K562 (cell line): Measurements from ENCODE around the gene GPATCH4. TPM values are rescaled to one million over a fixed set of nuclear protein-coding genes. Genes with fewer than 3 reads are reported as not detected.

Source experiments
- ARID1B ChIP-seq: fragments of 450-650 bp; IDR thresholded peaks from 2 replicates; pipeline ENCODE4 v1.6.1; 2016; ENCODE audit warnings: antibody characterized with exemption, mild to moderate bottlenecking, inconsistent platforms
- ARID2 ChIP-seq: fragments of 450-650 bp; IDR thresholded peaks from 2 replicates; pipeline ENCODE4 v1.6.1; 2017; ENCODE audit warnings: antibody characterized with exemption, mild to moderate bottlenecking
- CREB5 ChIP-seq: fragments of 250-450 bp; sonication (Bioruptor Pico); IDR thresholded peaks from 2 replicates; pipeline ENCODE4 v1.5.0; 2020; ENCODE audit warnings: mild to moderate bottlenecking
- HMG20B ChIP-seq: fragments of 250-450 bp; sonication (Bioruptor Pico); IDR thresholded peaks from 2 replicates; pipeline ENCODE4 v1.5.0; 2021; ENCODE audit warnings: mild to moderate bottlenecking
- MAFG ChIP-seq: fragments of 450-650 bp; conservative IDR thresholded peaks from 2 replicates; pipeline ENCODE4 v1.6.1; 2016; ENCODE audit warnings: missing genetic modification characterization, missing compliant biosample characterization
- MLX ChIP-seq, 2 experiments: fragments of 450-650 bp in 1 of 2; sonication (generic) in 1 of 2; formaldehyde crosslinking; conservative IDR thresholded peaks; 2 replicates each; pipeline versions ENCODE4 v1.4.0 to v1.8.1; 2020 to 2022; ENCODE audit warnings: mild to moderate bottlenecking in 1 of 2, missing genetic modification reagents in 1 of 2
- MTF1 ChIP-seq: fragments of 250-450 bp; sonication (Bioruptor Pico); IDR thresholded peaks from 2 replicates; pipeline ENCODE4 v1.9.0; 2021; ENCODE audit warnings: moderate library complexity, mild to moderate bottlenecking, inconsistent platforms, borderline replicate concordance
- RBFOX2 ChIP-seq: fragments of 200-400 bp; formaldehyde crosslinking; IDR thresholded peaks from 2 replicates; pipeline ENCODE4 v1.6.1; 2017; ENCODE audit warnings: low read depth, mild to moderate bottlenecking, low read length, moderate library complexity
- RBM15 ChIP-seq: fragments of 200-400 bp; formaldehyde crosslinking; IDR thresholded peaks from 2 replicates; pipeline ENCODE4 v1.6.1; 2018; ENCODE audit warnings: mild to moderate bottlenecking, low read length, moderate library complexity; ENCODE audit not compliant: insufficient read depth
- SMARCA4 ChIP-seq: fragments of 450-650 bp; IDR thresholded peaks from 2 replicates; pipeline ENCODE4 v1.6.1; 2016
- SREBF2 ChIP-seq: sonication (generic); formaldehyde crosslinking; IDR thresholded peaks from 2 replicates; pipeline ENCODE4 v1.4.0; 2020; ENCODE audit warnings: mild to moderate bottlenecking, missing genetic modification reagents
- ZBTB1 ChIP-seq: sonication (generic); formaldehyde crosslinking; IDR thresholded peaks from 2 replicates; pipeline ENCODE4 v1.8.1; 2023; ENCODE audit warnings: missing genetic modification reagents, low read depth, mild to moderate bottlenecking, borderline replicate concordance
- ZNF592 ChIP-seq: fragments of 450-650 bp; IDR thresholded peaks from 2 replicates; pipeline ENCODE4 v1.6.1; 2017; ENCODE audit warnings: antibody characterized with exemption, mild to moderate bottlenecking
- ZNF766 ChIP-seq: fragments of 200-800 bp; sonication (Bioruptor generic); conservative IDR thresholded peaks from 2 replicates; pipeline ENCODE4 v1.6.1; 2016; ENCODE audit warnings: missing genetic modification characterization, missing compliant biosample characterization
- polyA plus RNA-seq, 8 experiments: library from polyadenylated mRNA; depleted of rRNA in 4 of 8; stranded (reverse) in 5 of 8; unstranded in 3 of 8; fragments of >200 nt; fragmentation: Nextera tagmentation in 2 of 8; fragmentation: Illumina TruSeq in 1 of 8; extraction: Ambion mirVana in 2 of 8; extraction: Trizol in 1 of 8; gene quantifications; 2 replicates each; pipeline versions ENCODE4 v1.2.1 to v1.2.3, GENCODE V29; 2011 to 2014; ENCODE audit warnings: inconsistent platforms in 1 of 8, missing spikeins in 1 of 8
- total RNA-seq, 7 experiments: library from RNA; depleted of rRNA in 6 of 7; stranded (reverse); fragments of >200 nt in 6 of 7; fragmentation: Illumina TruSeq in 2 of 7; extraction: Trizol in 2 of 7; gene quantifications; 2 replicates each; pipeline versions ENCODE4 v1.2.1 to v1.2.3, GENCODE V29; 2011 to 2021; ENCODE audit warnings: low replicate concordance in 1 of 7
- TF ChIP-seq, protein P1 (sequence below), 2 experiments: fragments of 450-650 bp in 1 of 2; sonication (generic) in 1 of 2; formaldehyde crosslinking in 1 of 2; IDR thresholded peaks in 1 of 2; conservative IDR thresholded peaks in 1 of 2; 2 replicates each; pipeline versions ENCODE4 v1.6.1 to v1.8.1; 2016 to 2023; ENCODE audit warnings: mild to moderate bottlenecking in 2 of 2, moderate library complexity in 2 of 2, inconsistent platforms in 1 of 2, missing genetic modification reagents in 1 of 2
- TF ChIP-seq, protein P2 (sequence below), 2 experiments: IDR thresholded peaks; 2 replicates each; pipeline ENCODE4 v1.6.1; 2012; ENCODE audit warnings: improper control_type of control experiment in 2 of 2, low read depth in 2 of 2, low read length in 2 of 2, borderline replicate concordance in 1 of 2

GPATCH4 gene
- total and polyA plus RNA-seq, 9 of the 15 experiments (the other 6 are each of a cell fraction or from before 2014, with no cell fraction given): 43.7 to 105 (median 76.5) TPM

DNA sequence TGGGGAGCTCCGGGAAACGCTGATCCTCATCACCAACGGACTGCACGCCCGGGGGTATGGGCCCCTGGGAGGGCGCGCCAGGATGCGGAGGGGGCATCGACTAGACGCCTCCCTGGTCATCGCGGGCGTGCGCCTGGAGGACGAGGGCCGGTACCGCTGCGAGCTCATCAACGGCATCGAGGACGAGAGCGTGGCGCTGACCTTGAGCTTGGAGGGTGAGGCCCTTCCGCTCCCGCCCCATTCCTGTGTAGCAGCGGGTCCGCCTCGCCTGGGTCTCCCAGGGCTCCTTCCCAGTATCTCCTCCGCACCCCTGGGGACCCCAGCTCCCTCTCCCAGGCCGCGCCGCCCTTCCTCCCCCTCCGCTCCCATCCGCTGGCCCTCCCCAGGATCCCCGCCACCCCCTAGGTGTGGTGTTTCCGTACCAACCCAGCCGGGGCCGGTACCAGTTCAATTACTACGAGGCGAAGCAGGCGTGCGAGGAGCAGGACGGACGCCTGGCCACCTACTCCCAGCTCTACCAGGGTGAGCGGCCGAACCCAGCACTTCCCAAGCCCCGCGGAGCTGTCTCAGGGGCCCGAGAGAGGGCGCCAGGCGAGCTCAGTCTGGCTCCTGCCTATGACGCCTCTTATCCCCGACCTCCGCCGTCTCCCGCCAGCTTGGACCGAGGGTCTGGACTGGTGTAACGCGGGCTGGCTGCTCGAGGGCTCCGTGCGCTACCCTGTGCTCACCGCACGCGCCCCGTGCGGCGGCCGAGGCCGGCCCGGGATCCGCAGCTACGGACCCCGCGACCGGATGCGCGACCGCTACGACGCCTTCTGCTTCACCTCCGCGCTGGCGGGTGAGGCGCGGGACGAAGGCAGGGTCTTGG is 22.9 kb upstream of the GPATCH4 start (continued):
- TF ChIP-seq ZNF592 (peak; percentile 84), RBM15 (no peak), ARID1B (peak; percentile 20; the same call in 1 of the 2 replicates), SMARCA4 (no peak), CREB5 (no peak), HMG20B (CRISPR knock-in tag) (no peak), SREBF2 (CRISPR knock-in tag) (no peak), RBFOX2 (peak; percentile 87), MTF1 (no peak), MLX (CRISPR knock-in tag; conservative IDR thresholded peaks at IDR 0.05) (no peak), ARID2 (no peak), MAFG (no peak), ZNF766 (CRISPR knock-in tag) (no peak), ZBTB1 (CRISPR knock-in tag) (no peak; the same call in none of the 2 replicates)
- TF ChIP-seq, protein P1, sequence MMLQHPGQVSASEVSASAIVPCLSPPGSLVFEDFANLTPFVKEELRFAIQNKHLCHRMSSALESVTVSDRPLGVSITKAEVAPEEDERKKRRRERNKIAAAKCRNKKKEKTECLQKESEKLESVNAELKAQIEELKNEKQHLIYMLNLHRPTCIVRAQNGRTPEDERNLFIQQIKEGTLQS (IDR thresholded peaks at IDR 0.05): no peak
- TF ChIP-seq, protein P1 (CRISPR knock-in tag; conservative IDR thresholded peaks at IDR 0.05): no peak
- TF ChIP-seq, protein P2, sequence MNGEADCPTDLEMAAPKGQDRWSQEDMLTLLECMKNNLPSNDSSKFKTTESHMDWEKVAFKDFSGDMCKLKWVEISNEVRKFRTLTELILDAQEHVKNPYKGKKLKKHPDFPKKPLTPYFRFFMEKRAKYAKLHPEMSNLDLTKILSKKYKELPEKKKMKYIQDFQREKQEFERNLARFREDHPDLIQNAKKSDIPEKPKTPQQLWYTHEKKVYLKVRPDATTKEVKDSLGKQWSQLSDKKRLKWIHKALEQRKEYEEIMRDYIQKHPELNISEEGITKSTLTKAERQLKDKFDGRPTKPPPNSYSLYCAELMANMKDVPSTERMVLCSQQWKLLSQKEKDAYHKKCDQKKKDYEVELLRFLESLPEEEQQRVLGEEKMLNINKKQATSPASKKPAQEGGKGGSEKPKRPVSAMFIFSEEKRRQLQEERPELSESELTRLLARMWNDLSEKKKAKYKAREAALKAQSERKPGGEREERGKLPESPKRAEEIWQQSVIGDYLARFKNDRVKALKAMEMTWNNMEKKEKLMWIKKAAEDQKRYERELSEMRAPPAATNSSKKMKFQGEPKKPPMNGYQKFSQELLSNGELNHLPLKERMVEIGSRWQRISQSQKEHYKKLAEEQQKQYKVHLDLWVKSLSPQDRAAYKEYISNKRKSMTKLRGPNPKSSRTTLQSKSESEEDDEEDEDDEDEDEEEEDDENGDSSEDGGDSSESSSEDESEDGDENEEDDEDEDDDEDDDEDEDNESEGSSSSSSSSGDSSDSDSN (IDR thresholded peaks at IDR 0.05; ENCODE audit: borderline replicate concordance in 1 of 2, low read depth in 2 of 2, low read length in 2 of 2): peak; percentile 53 to 94; a peak in 3 of 4 replicates
